Adrenal gland (tissue), 12 donors: ENCODE measurements around the gene SMCO4. TPM values are rescaled to one million over a fixed set of nuclear protein-coding genes. Genes with fewer than 3 reads are reported as not detected.

Experiments used
- DNase-seq, 7 donors: peaks; one replicate each; pipeline ENCODE4 v3.0.0-alpha.2; 2019 to 2020
- H3K27ac ChIP-seq, 5 donors: fragments of 200-600 bp; sonication (generic) in 4 of 5; 1 replicate in 3 of 5; 2 replicates in 2 of 5; pipeline versions ENCODE4 v1.5.1 to v1.8.0; 2016 to 2020; ENCODE audit warnings: mild to moderate bottlenecking in 1 of 5
- H3K27me3 ChIP-seq: fragments of 200-600 bp; 2 replicates; pipeline ENCODE4 v1.8.0; 2021
- H3K36me3 ChIP-seq, 2 donors: fragments of 200-600 bp; replicated peaks in 1 of 2; 1 replicate in 1 of 2; 2 replicates in 1 of 2; pipeline versions ENCODE4 v1.5.1 to v1.8.0; 2018 to 2022
- H3K4me1 ChIP-seq, 2 donors: fragments of 200-600 bp; replicated peaks in 1 of 2; 1 replicate in 1 of 2; 2 replicates in 1 of 2; pipeline versions ENCODE4 v1.5.1 to v1.8.0; 2018 to 2021
- H3K4me3 ChIP-seq, 4 donors: fragments of 200-600 bp; sonication (generic) in 3 of 4; one replicate each; pipeline ENCODE4 v1.5.1; 2016 to 2018
- H3K9me3 ChIP-seq, 3 donors: fragments of 200-600 bp; sonication (generic) in 1 of 3; replicated peaks in 1 of 3; 1 replicate in 2 of 3; 2 replicates in 1 of 3; pipeline versions ENCODE4 v1.5.1 to v1.8.0; 2016 to 2021
- POLR2A ChIP-seq, 2 donors: fragments of 450-650 bp; IDR thresholded peaks; one replicate each; pipeline ENCODE4 v1.6.1; 2017; ENCODE audit warnings: antibody characterized with exemption in 2 of 2, mild to moderate bottlenecking in 2 of 2, moderate library complexity in 1 of 2
- WGBS, 4 donors: extraction: QIAGEN DNeasy Blood & Tissue Kit in 2 of 4; methylation state at CpG; one replicate each; pipeline versions ENCODE4 v1.1.5 to v1.1.7; 2013 to 2017; 5-methylcytosine and 5-hydroxymethylcytosine counted together
- intact Hi-C, 2 donors: fragments of 100-400 bp; cut with DNase I; formaldehyde crosslinking; loops; one replicate each; pipeline versions ENCODE4 v1.14.1 to v1.15.0; 2022 to 2023
- polyA plus RNA-seq, 3 donors: library from polyadenylated mRNA; stranded (reverse); fragments of 200-250 nt in 2 of 3; fragments of 350-450 nt in 1 of 3; fragmentation: Illumina TruSeq in 1 of 3; extraction: RNeasy Lipid Tissue Mini Kit (QIAGEN cat#74804) in 1 of 3; gene quantifications; one replicate each; pipeline ENCODE4 v1.2.3, GENCODE V29; 2013 to 2014
- total RNA-seq, 9 donors: library from RNA; depleted of rRNA in 4 of 9; stranded (reverse); fragments of >200 nt in 4 of 9; fragments of 120-200 nt in 1 of 9; fragmentation: NEBNext Ultra II Directional in 1 of 9; extraction: Animal tissue kit (Norgen Biotek cat#: 25700) in 1 of 9; gene quantifications; one replicate each; pipeline versions ENCODE4 v1.1.0 to v1.2.4, GENCODE V29; 2013 to 2023
- TF ChIP-seq, protein P1 (sequence below), 6 experiments: fragments of 450-650 bp in 4 of 6; fragments of 200-600 bp in 2 of 6; sonication (generic) in 1 of 6; IDR thresholded peaks; 1 replicate in 5 of 6; 2 replicates in 1 of 6; pipeline versions ENCODE4 v1.5.1 to v1.8.0; 2016 to 2021; ENCODE audit warnings: antibody characterized with exemption in 6 of 6, mild to moderate bottlenecking in 2 of 6, moderate library complexity in 1 of 6
- donor health status: healthy with polysubstance abuse.
- donor health status: Bipolar disorder and iron deficiency.
- donor health status: DM: yes; HTN: yes; CAD: no.
- donor health status: DM: no; HTN: no; CAD: no.
- donor health status: DM: no; HTN: no; CAD: no.
- donor health status: DM: yes; HTN: yes; CAD: no.

SMCO4 gene
- total and polyA plus RNA-seq, 12 donors = 23.2 to 108 (median 73.2) TPM

DNA sequence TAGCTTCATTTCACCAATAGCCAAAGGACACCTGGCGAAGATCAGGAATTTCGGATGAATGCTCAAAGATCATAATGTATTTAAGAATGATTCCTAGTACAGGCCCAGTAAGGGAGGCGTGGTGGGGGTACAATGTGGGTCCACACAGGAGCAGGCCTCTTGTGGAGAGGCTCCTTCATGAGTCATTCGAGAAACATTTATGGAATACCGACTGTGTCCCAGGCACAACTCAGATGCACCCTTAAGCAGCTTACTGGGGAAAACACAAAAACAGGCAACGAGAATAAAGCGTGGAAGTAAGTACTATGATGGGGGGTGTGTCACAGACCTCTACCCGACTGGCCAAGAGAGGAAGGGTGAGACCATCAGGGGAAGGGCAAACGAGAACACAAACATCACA lies 44.5 kb downstream of the SMCO4 start:
- no peak for TF ChIP-seq POLR2A (IDR thresholded peaks at IDR 0.05)
- TF ChIP-seq, protein P1, sequence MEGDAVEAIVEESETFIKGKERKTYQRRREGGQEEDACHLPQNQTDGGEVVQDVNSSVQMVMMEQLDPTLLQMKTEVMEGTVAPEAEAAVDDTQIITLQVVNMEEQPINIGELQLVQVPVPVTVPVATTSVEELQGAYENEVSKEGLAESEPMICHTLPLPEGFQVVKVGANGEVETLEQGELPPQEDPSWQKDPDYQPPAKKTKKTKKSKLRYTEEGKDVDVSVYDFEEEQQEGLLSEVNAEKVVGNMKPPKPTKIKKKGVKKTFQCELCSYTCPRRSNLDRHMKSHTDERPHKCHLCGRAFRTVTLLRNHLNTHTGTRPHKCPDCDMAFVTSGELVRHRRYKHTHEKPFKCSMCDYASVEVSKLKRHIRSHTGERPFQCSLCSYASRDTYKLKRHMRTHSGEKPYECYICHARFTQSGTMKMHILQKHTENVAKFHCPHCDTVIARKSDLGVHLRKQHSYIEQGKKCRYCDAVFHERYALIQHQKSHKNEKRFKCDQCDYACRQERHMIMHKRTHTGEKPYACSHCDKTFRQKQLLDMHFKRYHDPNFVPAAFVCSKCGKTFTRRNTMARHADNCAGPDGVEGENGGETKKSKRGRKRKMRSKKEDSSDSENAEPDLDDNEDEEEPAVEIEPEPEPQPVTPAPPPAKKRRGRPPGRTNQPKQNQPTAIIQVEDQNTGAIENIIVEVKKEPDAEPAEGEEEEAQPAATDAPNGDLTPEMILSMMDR (IDR thresholded peaks at IDR 0.05) = no peak
- H3K4me3 ChIP-seq = no peak overlapping the region
- DNase-seq = no peak
- H3K9me3 ChIP-seq = no peaks in the 10 kb centered on the region
- 87 to 89% (median 89%) methylated on average over 9 of the region's 9 CpGs for WGBS, 4 donors
- intact Hi-C loops = no loop called here
- H3K27ac ChIP-seq = no peak overlapping the region
- H3K36me3 ChIP-seq = no peaks in the 10 kb centered on the region
- no peaks in the 10 kb centered on the region for H3K4me1 ChIP-seq
- no peaks in the 10 kb centered on the region for H3K27me3 ChIP-seq

DNA sequence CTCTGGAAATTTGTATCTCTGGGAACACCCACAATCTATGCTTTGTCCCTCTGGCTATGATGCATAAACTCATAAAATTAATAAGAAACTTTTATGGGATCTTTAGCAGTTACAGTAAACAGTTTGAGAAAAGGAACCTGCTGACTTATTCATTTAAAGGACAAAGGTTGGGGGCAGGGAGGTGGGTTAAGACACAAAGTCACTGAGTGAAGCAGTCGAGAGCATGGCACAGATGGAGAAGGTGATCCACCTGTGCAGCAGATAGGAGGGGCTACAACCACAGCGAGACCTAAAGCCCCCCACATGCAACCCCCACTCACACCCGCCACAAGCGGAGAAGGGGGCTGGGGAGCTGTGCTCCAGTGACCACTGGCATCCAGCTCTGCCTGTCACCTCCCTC lies 45.0 kb downstream of the SMCO4 start:
- no peaks in the 10 kb centered on the region for H3K36me3 ChIP-seq
- intact Hi-C loops = no loop called here
- H3K9me3 ChIP-seq = no peaks in the 10 kb centered on the region
- no peak overlapping the region for H3K27ac ChIP-seq
- no peak for DNase-seq
- no peak for TF ChIP-seq POLR2A (IDR thresholded peaks at IDR 0.05)
- TF ChIP-seq, protein P1 (IDR thresholded peaks at IDR 0.05) = no peak
- 89 to 94% (median 91%) methylated on average over 3 to 4 of the region's 4 CpGs for WGBS, 4 donors
- no peaks in the 10 kb centered on the region for H3K4me1 ChIP-seq
- no peak overlapping the region for H3K4me3 ChIP-seq
- H3K27me3 ChIP-seq = no peaks in the 10 kb centered on the region

DNA sequence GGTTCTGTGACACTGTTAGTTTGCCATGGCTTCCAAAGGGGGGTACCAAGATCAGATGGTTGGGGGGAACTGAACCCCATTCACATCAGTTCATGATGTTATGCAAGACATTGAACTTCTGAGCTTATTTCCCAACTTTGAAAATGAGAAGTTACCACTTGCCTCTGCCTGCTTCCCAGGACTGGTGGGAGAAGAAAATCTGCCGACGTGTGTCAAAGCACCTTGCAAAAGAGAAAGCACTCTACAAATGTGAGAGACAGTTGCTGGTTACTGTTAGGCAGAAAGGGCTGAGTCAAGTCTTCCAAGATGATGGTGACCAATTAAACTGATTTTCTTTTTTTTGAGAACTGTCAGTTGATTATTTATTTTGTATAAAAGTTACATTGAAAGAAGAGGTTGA lies 45.6 kb downstream of the SMCO4 start:
- DNase-seq = peak in 1 of 7 donors; percentile 13
- TF ChIP-seq, protein P1 (IDR thresholded peaks at IDR 0.05) = no peak
- TF ChIP-seq POLR2A (IDR thresholded peaks at IDR 0.05) = no peak
- no peaks in the 10 kb centered on the region for H3K36me3 ChIP-seq
- no peaks in the 10 kb centered on the region for H3K4me1 ChIP-seq
- H3K27me3 ChIP-seq = no peaks in the 10 kb centered on the region
- H3K9me3 ChIP-seq = no peaks in the 10 kb centered on the region
- intact Hi-C loops = no loop called here
- H3K27ac ChIP-seq = no peak overlapping the region
- no peak overlapping the region for H3K4me3 ChIP-seq
- WGBS, 4 donors = 80 to 97% (median 83%) methylated on average over 2 of the region's 2 CpGs

DNA sequence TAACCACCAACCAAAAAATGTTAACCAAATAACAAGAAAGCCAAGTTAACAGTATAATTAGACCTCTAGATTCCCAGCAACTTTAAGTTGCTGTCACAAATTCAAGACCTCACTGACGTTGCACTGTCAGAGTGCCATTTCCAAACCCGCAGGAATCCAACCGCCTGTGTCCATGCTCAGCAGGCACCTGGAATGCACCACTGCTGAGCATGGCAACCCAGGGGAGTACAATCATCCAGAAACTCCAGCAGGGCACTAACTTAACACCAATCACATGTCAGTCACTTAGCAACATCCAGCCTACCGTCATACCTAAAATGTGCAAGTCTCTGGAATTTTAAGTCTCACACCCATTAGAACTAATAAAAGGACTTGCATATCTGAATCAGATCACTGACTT lies 48.8 kb downstream of the SMCO4 start:
- DNase-seq = no peak
- intact Hi-C loops = no loop called here

More for the DNA sequence above, 48.8 kb downstream of the SMCO4 start:
- Histone ChIP-seq H3K27ac (no peak overlapping the region), H3K4me1 (no peaks in the 10 kb centered on the region), H3K4me3 (no peak overlapping the region), H3K36me3 (no peaks in the 10 kb centered on the region), H3K27me3 (no peaks in the 10 kb centered on the region), H3K9me3 (no peaks in the 10 kb centered on the region)
- WGBS, 4 donors = 95 to 100% (median 96%) methylated on average over 4 of the region's 4 CpGs
- no peak for TF ChIP-seq POLR2A (IDR thresholded peaks at IDR 0.05)
- TF ChIP-seq, protein P1 (IDR thresholded peaks at IDR 0.05) = no peak
